ENCODE data around the gene GREB1. TPM values are rescaled to one million over a fixed set of nuclear protein-coding genes. Genes with fewer than 3 reads are reported as not detected.

The GREB1 gene
- total and polyA plus RNA-seq, 2 of the 4 experiments (the other 2 are of a cell fraction), result 0.05 TPM; not detected in 1

DNA sequence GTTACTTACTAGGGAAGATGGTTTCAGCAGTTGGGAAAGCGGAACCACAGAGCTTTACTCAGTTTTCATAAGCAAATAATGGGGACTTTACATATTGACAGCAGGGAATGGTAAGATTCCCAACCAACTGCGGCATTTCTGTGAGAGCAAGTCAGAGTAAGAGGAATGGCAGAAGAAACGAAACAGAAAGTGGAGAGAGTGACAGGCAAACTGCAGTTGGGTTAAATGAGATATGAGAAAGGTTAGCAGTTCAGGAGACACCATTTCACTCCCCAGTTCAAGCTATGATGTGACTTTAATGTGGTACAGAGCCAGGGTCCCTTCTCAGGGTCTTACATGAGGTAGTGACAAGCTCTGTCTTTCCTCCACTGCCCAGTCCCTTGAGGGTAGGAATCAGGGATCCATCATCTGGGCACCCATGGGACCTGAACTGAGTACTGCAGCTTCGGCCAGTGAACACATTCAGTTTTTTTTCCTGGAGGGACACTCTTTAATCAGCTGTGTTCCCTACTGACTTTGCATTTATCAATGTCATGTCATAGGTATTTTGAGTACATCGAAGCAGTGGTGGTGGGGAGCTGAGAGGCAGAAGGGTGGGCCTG, 33.0 kb upstream of the GREB1 start:
- Histone ChIP-seq H4K8ac (ENCODE audit: low read depth in 2 of 2, low read length in 2 of 2) (no peak overlapping the region), H4K91ac (ENCODE audit: insufficient read depth, low read depth, low read length) (no peak overlapping the region), H2BK20ac (ENCODE audit: low read depth, low read length) (no peak overlapping the region), H2AFZ (replicated peaks; ENCODE audit: low read length, poor library complexity) (no peak overlapping the region), H3K36me3 (ENCODE audit: control insufficient read depth, insufficient read depth, low read length) (no peaks in the 10 kb centered on the region), H3K9ac (ENCODE audit: low read depth, low read length) (no peak overlapping the region), H2BK5ac (ENCODE audit: low read depth, low read length, poor library complexity, severe bottlenecking) (no peak overlapping the region), H3K56ac (ENCODE audit: extremely low read depth, insufficient read depth, low read length) (no peak overlapping the region), H3K18ac (ENCODE audit: low read depth, low read length) (no peak overlapping the region), H3K23ac (ENCODE audit: low read depth, low read length) (no peak overlapping the region), H3K4ac (ENCODE audit: low read depth, low read length) (no peak overlapping the region), H3K27ac (ENCODE audit: insufficient read depth, low read length) (no peak overlapping the region), H2BK120ac (ENCODE audit: low read depth, low read length) (no peak overlapping the region), H3K4me3 (ENCODE audit: insufficient read depth, low read depth, low read length) (no peak overlapping the region), H3K14ac (replicated peaks; ENCODE audit: low read depth, low read length) (no peak overlapping the region), H4K5ac (ENCODE audit: low read depth, low read length) (no peak overlapping the region), H2AK9ac (replicated peaks; ENCODE audit: low read depth, low read length, poor library complexity) (no peak overlapping the region), H3K9me3 (ENCODE audit: control insufficient read depth, insufficient read depth, low read length) (peaks cover 2% of the 10 kb centered on the region; the same call in 1 of the 2 replicates), H4K20me1 (ENCODE audit: insufficient read depth, low read length) (no peaks in the 10 kb centered on the region), H3K4me1 (ENCODE audit: control insufficient read depth, insufficient read depth, low read length) (peaks cover 2% of the 10 kb centered on the region; the same call in 1 of the 2 replicates), H2AK5ac (ENCODE audit: low read depth, low read length) (no peak overlapping the region), H2BK15ac (ENCODE audit: low read depth, low read length) (no peak overlapping the region), H3K27me3 (ENCODE audit: control insufficient read depth, insufficient read depth, low read length) (peaks cover 24% of the 10 kb centered on the region), H3K79me1 (ENCODE audit: low read depth in 1 of 2, low read length in 2 of 2) (no peaks in the 10 kb centered on the region), H3K9me1 (ENCODE audit: insufficient read depth, low read length) (no peaks in the 10 kb centered on the region), H3K4me2 (ENCODE audit: low read depth, low read length) (peak overlapping the region; percentile 36; the same call in 1 of the 2 replicates)
- ATAC-seq (ENCODE audit: low read depth) (no peak), DNase-seq (no peak)
- BruUV-seq (replicated peaks), result no TSS peak
- TF ChIP-seq POLR2A (IDR thresholded peaks at IDR 0.05; ENCODE audit: low read depth, low read length) (no peak), CHD1 (IDR thresholded peaks at IDR 0.05; ENCODE audit: low read depth, low read length) (no peak), MAFK (IDR thresholded peaks at IDR 0.05; ENCODE audit: low read depth, low read length) (no peak), BHLHE40 (IDR thresholded peaks at IDR 0.05; ENCODE audit: low read depth, low read length) (no peak), FOS (IDR thresholded peaks at IDR 0.05; ENCODE audit: low read depth, low read length) (no peak), MXI1 (IDR thresholded peaks at IDR 0.05; ENCODE audit: borderline replicate concordance, low read depth, low read length) (no peak), SMC3 (IDR thresholded peaks at IDR 0.05; ENCODE audit: low read depth, low read length) (no peak), RAD21 (IDR thresholded peaks at IDR 0.05; ENCODE audit: low read length) (no peak), NFE2L2 (IDR thresholded peaks at IDR 0.05; ENCODE audit: low read depth, low read length) (no peak), MAZ (IDR thresholded peaks at IDR 0.05; ENCODE audit: borderline replicate concordance, low read depth, low read length) (no peak), RFX5 (IDR thresholded peaks at IDR 0.05; ENCODE audit: low read depth, low read length) (no peak), CEBPB (IDR thresholded peaks at IDR 0.05; ENCODE audit: low read depth, low read length) (no peak), RCOR1 (IDR thresholded peaks at IDR 0.05; ENCODE audit: insufficient replicate concordance, low read length) (no peak)
- TF ChIP-seq, protein P1, sequence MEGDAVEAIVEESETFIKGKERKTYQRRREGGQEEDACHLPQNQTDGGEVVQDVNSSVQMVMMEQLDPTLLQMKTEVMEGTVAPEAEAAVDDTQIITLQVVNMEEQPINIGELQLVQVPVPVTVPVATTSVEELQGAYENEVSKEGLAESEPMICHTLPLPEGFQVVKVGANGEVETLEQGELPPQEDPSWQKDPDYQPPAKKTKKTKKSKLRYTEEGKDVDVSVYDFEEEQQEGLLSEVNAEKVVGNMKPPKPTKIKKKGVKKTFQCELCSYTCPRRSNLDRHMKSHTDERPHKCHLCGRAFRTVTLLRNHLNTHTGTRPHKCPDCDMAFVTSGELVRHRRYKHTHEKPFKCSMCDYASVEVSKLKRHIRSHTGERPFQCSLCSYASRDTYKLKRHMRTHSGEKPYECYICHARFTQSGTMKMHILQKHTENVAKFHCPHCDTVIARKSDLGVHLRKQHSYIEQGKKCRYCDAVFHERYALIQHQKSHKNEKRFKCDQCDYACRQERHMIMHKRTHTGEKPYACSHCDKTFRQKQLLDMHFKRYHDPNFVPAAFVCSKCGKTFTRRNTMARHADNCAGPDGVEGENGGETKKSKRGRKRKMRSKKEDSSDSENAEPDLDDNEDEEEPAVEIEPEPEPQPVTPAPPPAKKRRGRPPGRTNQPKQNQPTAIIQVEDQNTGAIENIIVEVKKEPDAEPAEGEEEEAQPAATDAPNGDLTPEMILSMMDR (conservative IDR thresholded peaks at IDR 0.05; ENCODE audit: low read depth, low read length), result no peak
- TF ChIP-seq, protein P2, sequence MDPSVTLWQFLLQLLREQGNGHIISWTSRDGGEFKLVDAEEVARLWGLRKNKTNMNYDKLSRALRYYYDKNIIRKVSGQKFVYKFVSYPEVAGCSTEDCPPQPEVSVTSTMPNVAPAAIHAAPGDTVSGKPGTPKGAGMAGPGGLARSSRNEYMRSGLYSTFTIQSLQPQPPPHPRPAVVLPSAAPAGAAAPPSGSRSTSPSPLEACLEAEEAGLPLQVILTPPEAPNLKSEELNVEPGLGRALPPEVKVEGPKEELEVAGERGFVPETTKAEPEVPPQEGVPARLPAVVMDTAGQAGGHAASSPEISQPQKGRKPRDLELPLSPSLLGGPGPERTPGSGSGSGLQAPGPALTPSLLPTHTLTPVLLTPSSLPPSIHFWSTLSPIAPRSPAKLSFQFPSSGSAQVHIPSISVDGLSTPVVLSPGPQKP (IDR thresholded peaks at IDR 0.05; ENCODE audit: borderline replicate concordance, low read depth, low read length), result no peak
- TF ChIP-seq, protein P3, sequence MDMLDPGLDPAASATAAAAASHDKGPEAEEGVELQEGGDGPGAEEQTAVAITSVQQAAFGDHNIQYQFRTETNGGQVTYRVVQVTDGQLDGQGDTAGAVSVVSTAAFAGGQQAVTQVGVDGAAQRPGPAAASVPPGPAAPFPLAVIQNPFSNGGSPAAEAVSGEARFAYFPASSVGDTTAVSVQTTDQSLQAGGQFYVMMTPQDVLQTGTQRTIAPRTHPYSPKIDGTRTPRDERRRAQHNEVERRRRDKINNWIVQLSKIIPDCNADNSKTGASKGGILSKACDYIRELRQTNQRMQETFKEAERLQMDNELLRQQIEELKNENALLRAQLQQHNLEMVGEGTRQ (IDR thresholded peaks at IDR 0.05; ENCODE audit: low read depth, low read length), result no peak
- POLR2A ChIA-PET (ENCODE audit: unreplicated experiment), result interaction anchor here (0.5 kb wide), 1 partner anchor 933 kb away, joined by 3 read pairs; no protein-coding TSS in a partner anchor
- dilution Hi-C loops (cut with HindIII; ENCODE audit: low sequenced_read_pairs, unreplicated experiment), result no loop called here
- intact Hi-C loops (cut with micrococcal nuclease), result loop anchor here (10.0 kb wide), 1 partner anchor 1074 kb away; no protein-coding TSS in a partner anchor
- WGBS, 2 experiments (ENCODE audit: extremely low coverage in 2 of 2, insufficient read length in 1 of 2), result no CpG with 5 or more reads among the region's 5 CpGs
- in situ Hi-C loops (cut with MboI; ENCODE audit: low sequenced_read_pairs), result no loop called here
- CTCF ChIA-PET, result no interaction called here

Measured in IMR-90 (cell line).